Measurements from ENCODE around the gene SLC22A23.

The SLC22A23 gene

DNA sequence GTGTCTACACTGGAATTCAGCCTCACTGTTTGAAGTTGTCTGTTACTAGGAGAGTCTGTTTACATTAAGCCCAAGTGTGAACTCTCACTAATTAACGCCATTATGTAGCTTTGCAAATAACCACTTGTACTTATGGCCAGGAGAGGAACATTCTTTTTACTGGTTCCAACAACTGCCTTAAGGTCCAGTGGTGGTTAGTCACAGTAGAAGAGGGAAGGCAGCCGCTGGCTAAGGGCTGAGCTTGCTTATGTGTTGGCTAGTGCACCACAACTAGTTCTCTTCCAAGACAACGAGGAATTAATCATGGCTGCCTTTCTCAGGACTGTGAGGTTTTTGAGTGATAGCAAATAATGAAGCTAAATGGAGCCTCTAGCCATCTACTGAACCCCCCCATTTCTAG lies 14.9 kb upstream of the SLC22A23 start:
- H3K4ac ChIP-seq (ENCODE audit: low read depth in 1 of 2, low read length in 2 of 2): no peak overlapping the region
- no peak overlapping the region for H4K91ac ChIP-seq (ENCODE audit: low read length)
- no peak overlapping the region for H2BK15ac ChIP-seq (ENCODE audit: low read depth, poor library complexity, severe bottlenecking)
- no peaks in the 10 kb centered on the region for H3K9me3 ChIP-seq (ENCODE audit: control insufficient read depth, low read length)
- no peak overlapping the region for H3K18ac ChIP-seq (ENCODE audit: low read depth in 1 of 2, low read length in 2 of 2)
- no peak overlapping the region for H2AK5ac ChIP-seq (ENCODE audit: low read length, severe bottlenecking)
- H3K4me1 ChIP-seq (ENCODE audit: control insufficient read depth, insufficient read depth, low read depth, low read length): peaks cover 5% of the 10 kb centered on the region
- no peak overlapping the region for H2BK120ac ChIP-seq (ENCODE audit: low read depth, low read length)
- 90% methylated on average over 2 of the region's 3 CpGs for WGBS
- DNase-seq: no peak
- no peaks in the 10 kb centered on the region for H3K36me3 ChIP-seq (ENCODE audit: control insufficient read depth in 1 of 2, insufficient read depth in 2 of 2, low read depth in 1 of 2, low read length in 2 of 2)
- H2BK12ac ChIP-seq (ENCODE audit: low read length in 2 of 2): no peak overlapping the region
- no peak overlapping the region for H2BK5ac ChIP-seq (ENCODE audit: low read depth, low read length, poor library complexity, severe bottlenecking)
- no peak overlapping the region for H3K4me2 ChIP-seq (ENCODE audit: low read length, poor library complexity, severe bottlenecking)
- no peaks in the 10 kb centered on the region for H3K79me1 ChIP-seq (replicated peaks; ENCODE audit: low read length, poor library complexity, severe bottlenecking)
- no peak overlapping the region for H4K8ac ChIP-seq (ENCODE audit: low read length)
- H3K27ac ChIP-seq (ENCODE audit: low read length, poor library complexity, severe bottlenecking): no peak overlapping the region
- H3K4me3 ChIP-seq (ENCODE audit: insufficient read depth in 1 of 2, low read depth in 1 of 2, low read length in 2 of 2): no peak overlapping the region
- no peak overlapping the region for H2AFZ ChIP-seq (ENCODE audit: low read depth, low read length)
- H3K14ac ChIP-seq (ENCODE audit: low read length in 2 of 2): no peak overlapping the region
- no peak overlapping the region for H3K23ac ChIP-seq (ENCODE audit: low read length in 2 of 2)
- peaks cover 0 to 5% of the 10 kb centered on the region in 2 experiments for H3K27me3 ChIP-seq (ENCODE audit: control insufficient read depth in 1 of 2, insufficient read depth in 1 of 2, low read length in 2 of 2)
- peak overlapping the region; percentile 30 for H3K9ac ChIP-seq (ENCODE audit: low read length)

- 94% methylated on average over 5 of the region's 5 CpGs for WGBS
- peak overlapping the region; percentile 28 for H3K9ac ChIP-seq (ENCODE audit: low read length)
- no peak overlapping the region for H2AK5ac ChIP-seq (ENCODE audit: low read length, severe bottlenecking)
- no peaks in the 10 kb centered on the region for H3K9me3 ChIP-seq (ENCODE audit: control insufficient read depth, low read length)
- no peak overlapping the region for H2BK5ac ChIP-seq (ENCODE audit: low read depth, low read length, poor library complexity, severe bottlenecking)
- no peaks in the 10 kb centered on the region for H3K79me1 ChIP-seq (replicated peaks; ENCODE audit: low read length, poor library complexity, severe bottlenecking)
- no peak overlapping the region for H3K4ac ChIP-seq (ENCODE audit: low read depth in 1 of 2, low read length in 2 of 2)
- no peak for DNase-seq
- H3K4me3 ChIP-seq (ENCODE audit: insufficient read depth in 1 of 2, low read depth in 1 of 2, low read length in 2 of 2): no peak overlapping the region
- H3K27ac ChIP-seq (ENCODE audit: low read length, poor library complexity, severe bottlenecking): no peak overlapping the region
- no peak overlapping the region for H2BK12ac ChIP-seq (ENCODE audit: low read length in 2 of 2)
- no peak overlapping the region for H4K91ac ChIP-seq (ENCODE audit: low read length)
- no peak overlapping the region for H3K14ac ChIP-seq (ENCODE audit: low read length in 2 of 2)
- H3K18ac ChIP-seq (ENCODE audit: low read depth in 1 of 2, low read length in 2 of 2): peak overlapping the region in 1 of 2 experiments; percentile 35
- H3K36me3 ChIP-seq (ENCODE audit: control insufficient read depth in 1 of 2, insufficient read depth in 2 of 2, low read depth in 1 of 2, low read length in 2 of 2): no peaks in the 10 kb centered on the region
- H2AFZ ChIP-seq (ENCODE audit: low read depth, low read length): no peak overlapping the region
- H3K23ac ChIP-seq (ENCODE audit: low read length in 2 of 2): no peak overlapping the region
- H2BK120ac ChIP-seq (ENCODE audit: low read depth, low read length): no peak overlapping the region
- H3K4me2 ChIP-seq (ENCODE audit: low read length, poor library complexity, severe bottlenecking): no peak overlapping the region
- H2BK15ac ChIP-seq (ENCODE audit: low read depth, poor library complexity, severe bottlenecking): no peak overlapping the region
- peaks cover 0 to 5% of the 10 kb centered on the region in 2 experiments for H3K27me3 ChIP-seq (ENCODE audit: control insufficient read depth in 1 of 2, insufficient read depth in 1 of 2, low read length in 2 of 2)
- H3K4me1 ChIP-seq (ENCODE audit: control insufficient read depth, insufficient read depth, low read depth, low read length): peaks cover 5% of the 10 kb centered on the region
- no peak overlapping the region for H4K8ac ChIP-seq (ENCODE audit: low read length)
Observed at GRCh38 chr6:3471286-3471685, 14.4 kb upstream of the SLC22A23 start.

DNA sequence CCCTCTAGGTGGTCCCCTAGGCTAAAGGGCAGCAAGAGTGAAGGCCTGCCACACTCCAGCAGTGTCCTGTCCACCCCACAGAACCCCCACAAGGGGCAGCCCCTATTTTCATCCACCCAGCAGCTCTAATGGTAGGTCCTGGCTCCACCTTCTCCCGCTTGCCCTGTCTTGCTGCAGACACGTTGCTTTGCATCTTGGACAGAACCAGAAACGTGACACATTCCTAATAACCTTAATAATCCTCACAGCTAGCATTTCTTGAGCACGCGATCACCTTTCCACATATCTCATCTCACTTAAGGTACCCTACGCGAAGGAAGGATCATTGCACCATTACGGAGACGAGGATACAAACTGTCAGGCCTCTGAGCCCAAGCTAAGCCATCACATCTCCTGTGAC lies 11.7 kb upstream of the SLC22A23 start:
- H2BK5ac ChIP-seq (ENCODE audit: low read depth, low read length, poor library complexity, severe bottlenecking): no peak overlapping the region
- no peak overlapping the region for H4K8ac ChIP-seq (ENCODE audit: low read length)
- no peak overlapping the region for H2AK5ac ChIP-seq (ENCODE audit: low read length, severe bottlenecking)
- no peak overlapping the region for H3K4me3 ChIP-seq (ENCODE audit: insufficient read depth in 1 of 2, low read depth in 1 of 2, low read length in 2 of 2)
- H3K27me3 ChIP-seq (ENCODE audit: control insufficient read depth in 1 of 2, insufficient read depth in 1 of 2, low read length in 2 of 2): peaks cover 0 to 5% of the 10 kb centered on the region in 2 experiments
- H3K9ac ChIP-seq (ENCODE audit: low read length): no peak overlapping the region
- H4K91ac ChIP-seq (ENCODE audit: low read length): no peak overlapping the region
- H2BK120ac ChIP-seq (ENCODE audit: low read depth, low read length): no peak overlapping the region
- DNase-seq: no peak
- no peaks in the 10 kb centered on the region for H3K79me1 ChIP-seq (replicated peaks; ENCODE audit: low read length, poor library complexity, severe bottlenecking)
- H2BK15ac ChIP-seq (ENCODE audit: low read depth, poor library complexity, severe bottlenecking): no peak overlapping the region
- 94% methylated on average over 9 of the region's 9 CpGs for WGBS
- H2BK12ac ChIP-seq (ENCODE audit: low read length in 2 of 2): peak overlapping the region in 1 of 2 experiments; percentile 10
- H3K23ac ChIP-seq (ENCODE audit: low read length in 2 of 2): no peak overlapping the region
- no peak overlapping the region for H2AFZ ChIP-seq (ENCODE audit: low read depth, low read length)
- no peak overlapping the region for H3K27ac ChIP-seq (ENCODE audit: low read length, poor library complexity, severe bottlenecking)
- no peak overlapping the region for H3K4me2 ChIP-seq (ENCODE audit: low read length, poor library complexity, severe bottlenecking)
- H3K18ac ChIP-seq (ENCODE audit: low read depth in 1 of 2, low read length in 2 of 2): no peak overlapping the region
- no peaks in the 10 kb centered on the region for H3K9me3 ChIP-seq (ENCODE audit: control insufficient read depth, low read length)
- no peaks in the 10 kb centered on the region for H3K36me3 ChIP-seq (ENCODE audit: control insufficient read depth in 1 of 2, insufficient read depth in 2 of 2, low read depth in 1 of 2, low read length in 2 of 2)
- H3K4ac ChIP-seq (ENCODE audit: low read depth in 1 of 2, low read length in 2 of 2): no peak overlapping the region
- H3K4me1 ChIP-seq (ENCODE audit: control insufficient read depth, insufficient read depth, low read depth, low read length): peaks cover 4% of the 10 kb centered on the region
- H3K14ac ChIP-seq (ENCODE audit: low read length in 2 of 2): no peak overlapping the region

GRCh38 chr6:3467996-3468395 lies 11.1 kb upstream of the SLC22A23 start:
- H3K27ac ChIP-seq (ENCODE audit: low read length, poor library complexity, severe bottlenecking): no peak overlapping the region
- H2BK120ac ChIP-seq (ENCODE audit: low read depth, low read length): no peak overlapping the region
- no peak overlapping the region for H3K4me3 ChIP-seq (ENCODE audit: insufficient read depth in 1 of 2, low read depth in 1 of 2, low read length in 2 of 2)
- H3K27me3 ChIP-seq (ENCODE audit: control insufficient read depth in 1 of 2, insufficient read depth in 1 of 2, low read length in 2 of 2): peaks cover 0 to 5% of the 10 kb centered on the region in 2 experiments
- no peak overlapping the region for H2AFZ ChIP-seq (ENCODE audit: low read depth, low read length)
- H3K4me2 ChIP-seq (ENCODE audit: low read length, poor library complexity, severe bottlenecking): no peak overlapping the region
- H3K4me1 ChIP-seq (ENCODE audit: control insufficient read depth, insufficient read depth, low read depth, low read length): peaks cover 1% of the 10 kb centered on the region
- no peak overlapping the region for H2BK15ac ChIP-seq (ENCODE audit: low read depth, poor library complexity, severe bottlenecking)
- H3K9me3 ChIP-seq (ENCODE audit: control insufficient read depth, low read length): no peaks in the 10 kb centered on the region
- WGBS: no CpG with 5 or more reads among the region's 1 CpG
- no peak for DNase-seq
- no peaks in the 10 kb centered on the region for H3K79me1 ChIP-seq (replicated peaks; ENCODE audit: low read length, poor library complexity, severe bottlenecking)
- H2BK5ac ChIP-seq (ENCODE audit: low read depth, low read length, poor library complexity, severe bottlenecking): no peak overlapping the region
- no peaks in the 10 kb centered on the region for H3K36me3 ChIP-seq (ENCODE audit: control insufficient read depth in 1 of 2, insufficient read depth in 2 of 2, low read depth in 1 of 2, low read length in 2 of 2)
- no peak overlapping the region for H3K4ac ChIP-seq (ENCODE audit: low read depth in 1 of 2, low read length in 2 of 2)
- no peak overlapping the region for H3K18ac ChIP-seq (ENCODE audit: low read depth in 1 of 2, low read length in 2 of 2)
- H3K9ac ChIP-seq (ENCODE audit: low read length): no peak overlapping the region
- no peak overlapping the region for H4K91ac ChIP-seq (ENCODE audit: low read length)
- H4K8ac ChIP-seq (ENCODE audit: low read length): no peak overlapping the region
- H3K23ac ChIP-seq (ENCODE audit: low read length in 2 of 2): no peak overlapping the region
- no peak overlapping the region for H3K14ac ChIP-seq (ENCODE audit: low read length in 2 of 2)
- no peak overlapping the region for H2BK12ac ChIP-seq (ENCODE audit: low read length in 2 of 2)
- no peak overlapping the region for H2AK5ac ChIP-seq (ENCODE audit: low read length, severe bottlenecking)

Data from mesenchymal stem cell (in vitro differentiated cells and primary cell).